Amygdala (tissue), 56 donors: Measurements from ENCODE around the gene DLL4.

Experiments
- DNase-seq, 56 donors: peaks; one replicate each; lab custom pipeline; 2025; lab: John Stamatoyannopoulos, UW

The DLL4 gene

DNA sequence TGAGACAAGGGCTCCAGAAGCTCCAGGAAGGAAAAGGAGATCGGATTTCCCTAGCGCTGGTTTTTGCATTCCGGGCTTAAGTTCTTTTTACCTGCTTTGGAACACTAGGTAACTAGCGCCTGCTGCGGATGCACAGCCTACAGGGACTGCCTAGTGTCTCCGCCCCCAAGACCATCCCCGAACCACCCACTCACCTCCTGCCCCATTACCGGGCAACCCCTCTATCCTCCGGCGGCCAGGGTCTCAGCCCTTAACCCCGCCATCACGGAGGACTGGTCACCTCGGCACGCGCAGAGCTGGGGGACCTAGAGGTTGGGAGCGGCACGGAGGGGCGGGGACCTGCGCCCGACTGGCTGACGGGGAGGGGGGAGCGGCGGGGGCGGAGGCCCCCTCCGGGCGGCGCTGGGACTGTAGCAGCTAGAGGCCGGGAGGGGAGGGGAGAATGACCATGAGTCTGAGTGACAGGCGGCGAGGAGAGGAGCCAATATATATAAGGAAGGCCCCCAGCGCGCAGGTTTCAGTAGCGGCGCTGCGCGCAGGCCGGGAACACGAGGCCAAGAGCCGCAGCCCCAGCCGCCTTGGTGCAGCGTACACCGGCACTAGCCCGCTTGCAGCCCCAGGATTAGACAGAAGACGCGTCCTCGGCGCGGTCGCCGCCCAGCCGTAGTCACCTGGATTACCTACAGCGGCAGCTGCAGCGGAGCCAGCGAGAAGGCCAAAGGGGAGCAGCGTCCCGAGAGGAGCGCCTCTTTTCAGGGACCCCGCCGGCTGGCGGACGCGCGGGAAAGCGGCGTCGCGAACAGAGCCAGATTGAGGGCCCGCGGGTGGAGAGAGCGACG lies at the start of gene DLL4:
Gene DLL4 (plus strand): TSS at position 520 of the 839 bp plus-strand sequence. CDS start 329 bp downstream, outside the sequence.
- DNase-seq: peak in 1 of 56 donors; percentile 11

DNA sequence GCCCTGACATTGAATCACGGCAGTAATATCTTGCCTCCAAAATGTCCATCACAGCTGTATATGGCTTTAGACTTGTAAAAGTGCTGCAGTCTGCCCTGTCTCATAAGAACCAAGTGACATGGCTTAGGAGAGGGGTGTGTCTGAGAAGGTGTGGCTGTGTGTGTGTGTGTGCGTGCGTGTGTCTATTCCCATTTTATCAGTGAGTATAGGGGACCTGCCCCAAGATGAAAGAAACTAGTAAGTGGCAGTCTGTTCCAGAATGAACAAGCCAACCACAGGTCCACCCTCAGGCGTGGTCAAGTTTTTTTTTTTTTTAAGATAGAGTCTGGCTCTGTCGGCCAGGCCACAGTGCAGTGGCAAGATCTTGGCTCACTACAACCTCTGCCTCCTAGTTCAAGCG lies 49.5 kb upstream of the DLL4 start:
- no peak for DNase-seq

DNA sequence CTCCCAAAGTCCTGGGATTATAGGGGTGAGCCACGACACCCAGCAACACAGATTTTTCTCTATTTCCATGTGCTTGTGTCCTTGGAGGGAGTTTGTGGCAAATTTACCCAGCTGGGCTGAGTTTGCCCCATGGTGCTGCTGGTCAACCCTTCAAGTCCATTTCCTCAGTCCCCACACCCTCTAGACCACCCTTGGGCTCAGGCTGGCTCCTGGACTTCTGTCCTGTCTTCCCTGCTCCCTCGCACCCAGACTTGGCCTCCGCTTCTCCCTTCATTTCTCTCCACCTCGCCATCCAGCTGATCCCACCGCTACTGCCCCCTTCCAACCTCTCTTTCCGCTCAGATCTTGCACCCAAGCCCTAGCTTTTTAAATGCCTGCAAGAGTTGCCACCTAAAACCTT lies 47.8 kb upstream of the DLL4 start:
- no peak for DNase-seq

DNA sequence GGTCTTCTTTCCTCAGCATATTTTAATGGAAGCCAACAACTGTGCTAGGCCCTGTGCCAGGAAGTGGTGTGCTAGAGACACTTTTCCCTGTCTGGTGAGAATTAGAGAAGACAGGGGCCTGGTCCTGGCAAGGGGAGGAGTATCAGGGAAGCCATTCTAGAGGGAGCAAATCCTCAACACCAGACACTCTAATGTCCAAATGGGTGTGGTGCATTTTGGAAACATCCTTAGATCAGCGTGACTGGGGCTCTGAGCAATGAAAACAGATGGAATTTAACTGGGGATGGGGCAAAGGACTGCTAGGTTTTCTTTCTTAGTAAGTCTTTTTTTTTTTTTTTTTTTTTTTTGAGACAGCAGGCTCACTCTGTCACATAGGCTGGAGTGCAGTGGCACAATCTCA lies 42.6 kb upstream of the DLL4 start:
- DNase-seq: no peak

DNA sequence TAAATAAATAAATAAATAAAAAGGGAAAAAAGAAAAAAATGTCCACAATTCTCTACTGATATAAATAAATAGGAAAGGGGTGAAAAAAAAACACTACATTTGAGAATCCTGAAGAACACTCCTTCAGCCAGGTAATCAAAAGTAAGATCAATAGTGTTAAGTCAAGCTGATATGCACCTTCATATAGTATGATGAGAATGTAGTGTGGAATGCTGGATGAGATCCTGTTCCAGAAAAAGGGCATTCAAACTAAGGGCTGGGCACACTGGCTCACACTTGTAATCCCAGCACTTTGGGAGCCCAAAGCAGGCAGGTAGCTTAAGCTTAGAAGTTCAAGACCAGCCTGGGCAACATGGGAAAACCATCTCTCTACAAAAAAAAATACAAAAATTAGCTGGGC lies 40.0 kb upstream of the DLL4 start:
- DNase-seq: no peak

DNA sequence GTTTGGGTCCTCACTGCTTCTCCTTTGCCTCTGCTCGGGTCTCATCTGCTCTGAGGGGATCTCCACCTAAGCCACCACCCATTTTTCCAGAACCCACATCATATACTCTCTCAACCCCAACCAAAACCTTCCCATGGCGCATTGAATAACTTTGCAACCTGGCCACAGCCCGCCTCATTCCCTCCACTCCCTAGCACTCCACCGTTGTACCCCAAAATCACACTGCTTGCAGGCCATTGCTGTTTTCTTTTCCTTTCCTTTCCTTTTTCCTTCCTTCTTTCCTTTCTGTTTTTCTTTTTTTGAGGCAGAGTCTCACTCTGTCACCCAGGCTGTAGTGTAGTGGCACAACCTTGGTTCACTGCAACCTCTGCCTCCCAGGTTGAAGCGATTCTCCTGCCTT lies 38.0 kb upstream of the DLL4 start:
- no peak for DNase-seq

DNA sequence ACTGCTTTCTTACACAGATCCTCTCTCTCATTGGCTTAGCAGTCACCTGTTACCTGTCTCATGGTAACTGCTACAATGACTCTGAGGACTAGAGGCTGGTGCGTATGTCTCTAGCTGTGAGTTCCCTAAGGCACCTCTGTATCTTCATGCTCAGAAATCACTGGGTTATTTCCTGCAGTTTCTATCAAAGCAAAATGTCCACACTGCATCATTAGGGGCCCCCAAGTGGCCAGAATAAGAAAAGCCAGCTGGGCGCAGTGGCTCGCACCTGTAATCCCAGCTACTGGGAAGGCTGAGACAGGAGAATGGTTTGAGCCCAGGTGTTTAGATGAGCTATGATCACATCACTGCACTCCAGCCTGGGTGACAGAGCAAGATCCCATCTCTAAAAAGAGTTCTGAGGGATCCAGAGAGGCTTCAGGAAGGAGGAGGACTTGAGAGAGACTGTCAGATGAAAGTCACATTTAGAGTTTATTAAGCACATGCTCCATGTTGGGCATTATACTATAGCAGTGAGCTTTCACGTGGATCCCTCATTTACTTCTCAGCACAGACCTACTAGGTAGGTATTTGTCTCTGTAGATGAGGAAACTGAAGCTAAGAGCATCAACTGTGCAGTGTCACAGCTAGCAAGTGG lies 37.2 kb upstream of the DLL4 start:
- peak in 16 of 56 donors; percentile 2 to 49 (median 15) for DNase-seq

DNA sequence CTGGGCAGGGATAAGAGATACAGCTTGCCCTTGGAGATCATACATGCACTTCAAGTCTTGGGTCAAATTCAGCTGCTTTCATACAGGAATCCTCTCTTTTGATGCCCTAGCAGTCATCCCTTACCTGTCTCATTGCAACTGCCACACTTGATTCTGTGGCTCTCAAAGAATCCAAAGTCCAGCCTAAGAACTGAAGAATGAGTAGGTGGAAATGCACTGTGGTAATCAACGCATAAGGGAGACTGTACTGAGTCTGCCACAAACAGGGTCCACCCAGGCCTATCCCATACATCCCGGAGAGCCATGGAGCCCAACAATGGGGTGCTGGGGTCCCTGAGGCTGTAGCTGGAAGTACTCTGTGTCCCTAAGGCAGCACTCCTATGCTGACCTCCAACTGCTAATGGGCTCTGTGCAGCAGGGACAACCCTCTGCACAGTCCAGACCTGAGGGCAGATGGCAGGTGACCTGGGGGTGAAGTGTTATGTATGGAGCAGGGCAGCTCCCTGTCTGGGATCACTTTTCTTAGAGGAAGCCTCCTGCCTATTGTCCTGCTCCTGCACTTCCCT lies 36.6 kb upstream of the DLL4 start:
- no peak for DNase-seq

DNA sequence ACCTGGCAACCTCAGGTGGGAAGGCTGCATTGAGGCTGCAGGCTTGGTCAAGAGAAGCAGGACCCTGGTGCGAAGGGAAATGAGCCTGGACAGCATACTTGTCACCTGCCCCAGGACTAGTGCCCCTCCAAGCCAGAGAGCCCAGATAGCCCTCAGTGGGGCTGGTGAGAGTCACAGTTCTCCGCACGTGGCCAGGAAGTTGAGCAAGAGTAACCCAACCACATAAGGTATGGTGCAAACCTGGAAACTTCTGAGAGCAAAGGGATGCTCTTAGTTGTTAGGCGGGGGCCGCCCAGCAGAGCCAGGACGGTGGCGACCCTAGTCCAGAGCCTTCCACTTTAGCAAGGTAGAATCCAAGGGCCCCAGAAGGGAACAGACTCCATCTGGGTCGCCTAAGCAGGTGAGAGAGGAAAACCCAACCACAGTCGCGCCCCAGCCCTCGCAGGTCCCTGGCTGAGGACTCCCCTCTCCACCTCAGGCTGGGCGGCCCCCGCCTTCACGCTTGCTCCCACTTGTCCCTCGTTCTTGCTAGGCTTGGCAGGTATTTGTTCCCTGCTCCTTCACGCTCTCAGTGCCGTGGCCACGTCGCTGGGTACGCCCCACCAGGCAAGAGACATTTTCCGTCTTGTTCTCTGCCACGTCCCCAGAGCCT lies 36.0 kb upstream of the DLL4 start:
- DNase-seq: no peak

DNA sequence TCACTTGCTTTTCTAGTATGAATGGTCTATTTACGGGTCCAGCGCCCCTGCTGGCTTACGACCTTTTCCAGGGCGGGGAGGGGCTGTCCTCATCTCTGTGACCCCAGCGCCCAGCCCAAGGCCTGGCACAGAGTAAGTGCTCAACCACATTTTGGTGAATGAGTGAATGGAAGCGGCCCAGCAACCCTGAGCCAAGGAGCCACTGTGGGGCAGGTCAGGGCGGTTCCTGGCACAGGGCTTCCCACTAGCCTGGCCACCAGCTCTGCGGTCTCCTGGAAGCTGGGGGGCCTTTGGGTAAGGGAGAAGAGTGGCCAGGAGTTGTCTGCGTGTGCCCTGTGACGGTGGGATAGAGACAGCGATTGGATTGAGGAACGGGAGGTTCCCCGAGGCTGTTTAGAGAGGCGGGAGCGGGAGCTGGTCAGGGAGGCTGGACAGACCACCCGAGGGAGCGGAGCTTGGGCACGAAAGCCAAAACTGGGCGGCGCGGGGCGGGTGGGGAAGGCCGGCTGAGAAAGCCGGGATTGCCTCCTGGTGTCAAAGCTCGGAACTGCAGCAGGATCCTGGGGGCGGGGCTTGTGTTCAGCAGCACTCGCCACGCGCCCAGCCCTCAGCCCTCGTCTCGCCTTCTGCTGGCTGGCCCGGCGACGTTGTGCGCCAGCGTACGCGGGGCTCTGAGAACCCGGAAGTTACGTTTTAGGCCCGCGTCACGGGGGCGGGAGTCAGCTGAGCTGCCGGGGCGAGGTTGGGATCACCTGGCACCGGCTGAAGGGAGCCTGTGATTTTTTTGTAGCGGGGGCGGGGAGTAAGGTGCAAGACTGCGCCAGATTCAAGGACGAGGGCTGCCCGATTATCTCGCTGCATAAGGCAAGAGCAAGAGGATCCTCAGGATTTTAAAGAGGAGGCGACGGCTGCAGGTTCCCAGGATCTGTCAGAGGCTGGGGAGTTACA lies 35.1 kb upstream of the DLL4 start, which contains the start of gene VPS18:
Gene VPS18 (plus strand): TSS at position 718 of the 948 bp plus-strand sequence. CDS start 319 bp downstream, outside the sequence.
- peak; percentile 71 to 100 (median 96) for DNase-seq

DNA sequence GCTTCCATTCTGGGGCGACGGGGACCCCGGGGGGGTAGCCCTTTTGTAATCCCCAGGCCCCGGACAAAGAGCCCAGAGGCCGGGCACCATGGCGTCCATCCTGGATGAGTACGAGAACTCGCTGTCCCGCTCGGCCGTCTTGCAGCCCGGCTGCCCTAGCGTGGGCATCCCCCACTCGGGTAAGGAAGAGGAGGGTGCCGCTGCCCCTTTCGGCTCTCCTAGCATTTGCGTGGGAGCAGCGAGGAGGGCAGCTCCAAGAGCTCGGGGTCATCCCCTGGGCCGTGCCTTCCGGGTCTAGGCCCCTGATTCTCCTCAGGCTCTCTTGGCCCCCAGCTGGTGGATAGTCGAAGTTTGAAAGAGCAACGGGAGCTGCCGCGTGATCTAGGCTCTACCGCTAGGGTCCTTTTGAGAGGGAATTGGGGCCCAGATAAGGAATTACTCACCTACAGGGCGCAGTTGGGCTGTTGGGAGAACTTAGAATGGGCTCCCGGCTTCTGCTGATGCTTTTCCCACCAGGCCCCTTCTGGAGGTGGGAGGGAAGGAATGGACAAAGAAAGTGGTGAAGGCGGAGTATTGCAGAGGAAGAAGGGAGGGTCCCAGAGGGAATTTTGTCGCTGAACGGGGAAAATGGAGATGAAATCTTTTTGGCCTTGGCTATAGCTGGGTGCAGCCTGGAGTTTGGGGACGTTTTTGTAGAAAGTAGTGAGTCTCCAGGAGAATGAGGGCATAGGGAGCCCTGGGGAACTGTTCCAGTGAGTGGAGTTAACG lies 34.3 kb upstream of the DLL4 start:
- peak in 18 of 56 donors; percentile 21 to 63 (median 49) for DNase-seq

DNA sequence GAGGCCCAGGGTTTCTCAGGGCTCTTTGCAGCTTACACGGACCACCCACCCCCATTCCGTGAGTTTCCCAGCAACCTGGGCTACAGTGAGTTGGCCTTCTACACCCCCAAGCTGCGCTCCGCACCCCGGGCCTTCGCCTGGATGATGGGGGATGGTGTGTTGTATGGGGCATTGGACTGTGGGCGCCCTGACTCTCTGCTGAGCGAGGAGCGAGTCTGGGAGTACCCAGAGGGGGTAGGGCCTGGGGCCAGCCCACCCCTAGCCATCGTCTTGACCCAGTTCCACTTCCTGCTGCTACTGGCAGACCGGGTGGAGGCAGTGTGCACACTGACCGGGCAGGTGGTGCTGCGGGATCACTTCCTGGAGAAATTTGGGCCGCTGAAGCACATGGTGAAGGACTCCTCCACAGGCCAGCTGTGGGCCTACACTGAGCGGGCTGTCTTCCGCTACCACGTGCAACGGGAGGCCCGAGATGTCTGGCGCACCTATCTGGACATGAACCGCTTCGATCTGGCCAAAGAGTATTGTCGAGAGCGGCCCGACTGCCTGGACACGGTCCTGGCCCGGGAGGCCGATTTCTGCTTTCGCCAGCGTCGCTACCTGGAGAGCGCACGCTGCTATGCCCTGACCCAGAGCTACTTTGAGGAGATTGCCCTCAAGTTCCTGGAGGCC lies 29.5 kb upstream of the DLL4 start:
- no peak for DNase-seq

DNA sequence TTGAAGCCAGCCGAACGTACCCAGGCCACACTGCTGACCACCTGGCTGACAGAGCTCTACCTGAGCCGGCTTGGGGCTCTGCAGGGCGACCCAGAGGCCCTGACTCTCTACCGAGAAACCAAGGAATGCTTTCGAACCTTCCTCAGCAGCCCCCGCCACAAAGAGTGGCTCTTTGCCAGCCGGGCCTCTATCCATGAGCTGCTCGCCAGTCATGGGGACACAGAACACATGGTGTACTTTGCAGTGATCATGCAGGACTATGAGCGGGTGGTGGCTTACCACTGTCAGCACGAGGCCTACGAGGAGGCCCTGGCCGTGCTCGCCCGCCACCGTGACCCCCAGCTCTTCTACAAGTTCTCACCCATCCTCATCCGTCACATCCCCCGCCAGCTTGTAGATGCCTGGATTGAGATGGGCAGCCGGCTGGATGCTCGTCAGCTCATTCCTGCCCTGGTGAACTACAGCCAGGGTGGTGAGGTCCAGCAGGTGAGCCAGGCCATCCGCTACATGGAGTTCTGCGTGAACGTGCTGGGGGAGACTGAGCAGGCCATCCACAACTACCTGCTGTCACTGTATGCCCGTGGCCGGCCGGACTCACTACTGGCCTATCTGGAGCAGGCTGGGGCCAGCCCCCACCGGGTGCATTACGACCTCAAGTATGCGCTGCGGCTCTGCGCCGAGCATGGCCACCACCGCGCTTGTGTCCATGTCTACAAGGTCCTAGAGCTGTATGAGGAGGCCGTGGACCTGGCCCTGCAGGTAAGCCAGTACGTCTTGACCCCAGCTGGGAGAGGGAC lies 28.7 kb upstream of the DLL4 start:
- DNase-seq: no peak

DNA sequence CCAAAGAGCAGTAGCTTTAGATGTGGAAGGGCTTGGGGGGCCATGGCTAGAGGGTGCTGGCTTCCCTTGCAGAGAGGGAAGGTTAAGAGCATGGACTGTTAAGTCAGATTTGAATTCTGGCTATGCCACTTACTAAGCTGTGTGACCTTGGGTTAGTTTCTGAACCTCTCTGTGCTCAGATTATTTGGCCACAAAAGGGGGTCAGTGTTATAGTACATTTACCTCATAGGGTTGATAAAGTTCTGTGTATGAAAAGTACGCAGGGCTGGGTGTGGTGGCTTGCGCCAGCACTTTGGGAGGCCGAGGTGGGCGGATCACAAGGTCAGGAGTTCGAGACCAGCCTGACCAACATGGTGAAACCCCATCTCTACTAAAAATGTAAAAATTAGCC lies 28.1 kb upstream of the DLL4 start:
- DNase-seq: no peak

DNA sequence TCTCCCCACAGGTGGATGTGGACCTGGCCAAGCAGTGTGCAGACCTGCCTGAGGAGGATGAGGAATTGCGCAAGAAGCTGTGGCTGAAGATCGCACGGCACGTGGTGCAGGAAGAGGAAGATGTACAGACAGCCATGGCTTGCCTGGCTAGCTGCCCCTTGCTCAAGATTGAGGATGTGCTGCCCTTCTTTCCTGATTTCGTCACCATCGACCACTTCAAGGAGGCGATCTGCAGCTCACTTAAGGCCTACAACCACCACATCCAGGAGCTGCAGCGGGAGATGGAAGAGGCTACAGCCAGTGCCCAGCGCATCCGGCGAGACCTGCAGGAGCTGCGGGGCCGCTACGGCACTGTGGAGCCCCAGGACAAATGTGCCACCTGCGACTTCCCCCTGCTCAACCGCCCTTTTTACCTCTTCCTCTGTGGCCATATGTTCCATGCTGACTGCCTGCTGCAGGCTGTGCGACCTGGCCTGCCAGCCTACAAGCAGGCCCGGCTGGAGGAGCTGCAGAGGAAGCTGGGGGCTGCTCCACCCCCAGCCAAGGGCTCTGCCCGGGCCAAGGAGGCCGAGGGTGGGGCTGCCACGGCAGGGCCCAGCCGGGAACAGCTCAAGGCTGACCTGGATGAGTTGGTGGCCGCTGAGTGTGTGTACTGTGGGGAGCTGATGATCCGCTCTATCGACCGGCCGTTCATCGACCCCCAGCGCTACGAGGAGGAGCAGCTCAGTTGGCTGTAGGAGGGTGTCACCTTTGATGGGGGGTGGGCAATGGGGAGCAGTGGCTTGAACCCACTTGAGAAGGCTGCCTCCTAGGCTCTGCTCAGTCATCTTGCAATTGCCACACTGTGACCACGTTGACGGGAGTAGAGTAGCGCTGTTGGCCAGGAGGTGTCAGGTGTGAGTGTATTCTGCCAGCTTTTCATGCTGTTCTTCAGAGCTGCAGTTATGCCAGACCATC lies 26.3 kb upstream of the DLL4 start:
- DNase-seq: peak in 19 of 56 donors; percentile 6 to 61 (median 19)

DNA sequence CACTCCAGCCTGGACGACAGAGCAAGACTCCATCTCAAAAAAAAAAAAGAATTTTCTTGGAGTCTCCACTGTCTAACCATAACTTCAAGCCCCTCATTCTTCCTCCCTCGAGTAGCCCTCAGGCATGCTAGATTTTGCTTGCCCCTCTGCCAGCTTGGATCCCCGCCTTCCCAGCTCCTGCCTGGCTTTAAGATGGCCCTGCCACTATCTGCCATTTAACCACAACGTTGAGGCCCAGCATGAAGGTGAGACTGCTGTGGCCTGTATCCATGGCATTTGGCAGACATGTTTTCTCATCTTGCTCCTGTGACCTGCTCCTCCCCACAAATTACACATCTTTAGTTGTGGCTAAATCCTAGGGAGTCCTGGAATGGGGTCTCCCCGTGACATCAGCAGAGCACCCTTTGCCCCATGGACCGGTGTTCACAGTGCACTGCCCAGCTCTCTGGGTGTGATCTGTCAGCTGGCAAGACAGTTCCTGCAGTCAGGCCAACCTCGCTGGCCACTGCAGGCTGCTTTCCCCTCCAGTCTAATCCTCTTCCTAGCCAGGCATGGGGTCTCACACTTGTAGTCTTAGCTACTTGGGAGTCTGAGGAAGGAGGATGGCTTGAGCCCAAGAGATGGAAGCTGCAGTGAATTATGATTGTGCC lies 24.5 kb upstream of the DLL4 start:
- no peak for DNase-seq
